Activated CD4-positive, alpha-beta T cell treated with anti-CD3 and anti-CD28 coated beads for 24 hours (primary cell): ENCODE measurements around the gene NXF1.
"Not testable (repeated sequence)": the region's sequence is repeated elsewhere in the genome, so short reads cannot be mapped to it uniquely, and the experiment has no call there.

Source experiments
- DNase-seq, 2 donors: peaks; one replicate each; pipeline ENCODE4 v3.0.0-alpha.2; 2020; ENCODE audit warnings: low read depth in 2 of 2

Gene NXF1

DNA sequence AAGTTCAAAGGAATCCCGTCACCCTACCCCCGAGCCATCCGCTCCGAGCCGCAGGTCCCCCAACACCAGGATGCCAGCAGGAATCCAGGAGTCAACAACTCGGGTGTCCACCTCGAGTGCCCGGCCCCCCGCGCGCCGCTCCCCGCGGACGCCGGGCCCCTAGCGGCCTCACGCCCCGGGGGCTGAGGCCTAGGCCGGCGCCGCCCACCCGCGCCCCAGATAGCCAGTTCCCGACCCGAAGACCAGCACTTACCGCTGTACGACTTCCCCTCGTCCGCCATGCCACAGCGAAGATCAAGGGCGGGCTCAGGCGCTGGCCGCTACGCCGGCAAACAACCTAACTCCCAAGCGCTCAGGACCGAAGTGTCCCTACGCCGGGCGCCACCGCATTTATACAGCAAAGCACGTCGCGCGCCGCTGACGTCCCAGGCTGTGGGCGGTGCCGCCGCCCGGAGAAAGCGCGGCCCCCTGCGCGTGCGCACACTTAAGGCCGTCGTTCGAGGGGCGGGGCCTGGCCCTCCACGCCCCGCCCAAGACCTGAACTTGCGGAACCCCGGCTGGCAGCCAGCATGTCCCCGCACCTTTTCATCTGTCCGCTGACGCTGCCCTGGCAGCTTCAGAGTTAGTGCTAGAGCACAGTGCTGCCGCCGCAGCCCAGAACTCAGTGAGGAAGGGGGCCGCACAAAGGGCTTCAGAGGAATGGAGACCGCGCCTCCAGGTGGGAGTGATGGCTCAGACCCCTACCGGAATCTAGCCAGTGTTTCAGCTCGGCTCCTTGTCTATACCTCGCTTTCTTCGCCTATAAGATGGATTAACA is at the start of gene NXF1:
TSS of gene NXF1 (minus strand) at position 365 of the 817 bp plus-strand sequence. CDS start at position 281, 84 bp downstream.
- peak; percentile 92 to 93 for DNase-seq

DNA sequence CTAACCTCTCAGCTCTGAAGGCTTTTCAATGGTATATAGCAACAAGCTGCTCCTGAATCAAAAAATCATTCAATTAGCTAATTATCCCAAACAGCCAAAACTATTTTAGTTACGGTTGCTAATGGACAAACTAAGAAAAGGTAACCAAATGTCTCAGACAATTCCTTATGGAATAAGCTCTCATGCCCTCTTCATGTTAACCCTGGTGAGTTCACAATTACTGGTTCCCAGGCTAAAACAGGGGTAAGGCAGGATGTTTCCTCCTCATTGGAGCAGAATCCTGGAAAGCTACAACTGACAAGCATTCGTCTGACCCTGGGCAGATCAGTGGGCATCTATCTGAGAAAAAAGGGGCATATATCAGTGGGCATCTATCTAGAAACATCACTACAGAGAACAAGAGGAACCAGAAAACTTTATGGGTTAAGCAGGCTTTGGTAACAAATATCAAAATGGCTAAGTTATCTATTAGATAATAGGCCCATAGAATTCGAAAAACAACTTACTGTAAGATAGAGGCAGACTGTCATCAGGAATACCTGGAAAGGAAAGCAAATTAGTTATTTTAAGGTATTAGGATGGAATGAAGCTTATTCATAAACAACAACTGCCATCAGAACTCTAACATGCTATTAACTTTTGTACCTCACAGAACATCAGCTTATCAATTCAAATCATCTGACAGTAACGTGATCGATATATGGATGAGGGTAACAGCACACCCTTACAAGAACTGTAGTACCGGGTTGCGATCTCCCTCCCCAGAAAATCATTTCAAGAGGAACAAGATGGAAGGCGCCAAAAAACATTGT is 49.0 kb upstream of the NXF1 start:
- DNase-seq = no peak

DNA sequence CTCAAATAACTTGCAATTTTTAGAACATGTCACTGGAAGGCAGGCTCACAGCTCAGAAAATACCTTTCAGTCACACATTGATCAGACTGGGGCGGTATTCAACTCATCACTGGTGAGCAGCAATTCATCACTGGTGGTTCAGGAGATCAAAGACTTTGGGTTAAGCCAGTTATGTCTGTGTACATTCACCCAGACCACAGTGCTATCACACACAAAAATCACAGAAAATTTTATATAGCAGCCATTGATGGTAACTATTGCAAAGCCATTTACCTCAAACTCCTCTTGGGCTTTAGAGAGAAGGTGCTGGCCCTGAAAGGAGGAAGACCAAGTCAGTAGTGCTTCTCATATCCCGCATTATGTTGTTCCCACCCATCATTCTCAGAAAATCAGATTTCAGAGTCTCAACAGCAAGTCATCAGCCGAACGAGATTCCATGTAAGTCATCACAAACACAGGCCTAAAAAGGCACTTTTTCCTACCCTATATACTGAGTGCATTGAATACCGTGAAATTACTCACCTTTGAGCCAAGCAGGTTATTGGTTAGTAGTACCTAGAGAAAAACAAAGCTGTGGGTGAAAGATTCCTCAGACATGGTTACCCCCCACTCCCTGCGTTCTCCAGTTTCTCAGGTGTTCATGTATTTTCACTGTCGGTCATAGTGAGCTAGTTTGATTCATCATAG is 48.2 kb upstream of the NXF1 start:
- DNase-seq = no peak

DNA sequence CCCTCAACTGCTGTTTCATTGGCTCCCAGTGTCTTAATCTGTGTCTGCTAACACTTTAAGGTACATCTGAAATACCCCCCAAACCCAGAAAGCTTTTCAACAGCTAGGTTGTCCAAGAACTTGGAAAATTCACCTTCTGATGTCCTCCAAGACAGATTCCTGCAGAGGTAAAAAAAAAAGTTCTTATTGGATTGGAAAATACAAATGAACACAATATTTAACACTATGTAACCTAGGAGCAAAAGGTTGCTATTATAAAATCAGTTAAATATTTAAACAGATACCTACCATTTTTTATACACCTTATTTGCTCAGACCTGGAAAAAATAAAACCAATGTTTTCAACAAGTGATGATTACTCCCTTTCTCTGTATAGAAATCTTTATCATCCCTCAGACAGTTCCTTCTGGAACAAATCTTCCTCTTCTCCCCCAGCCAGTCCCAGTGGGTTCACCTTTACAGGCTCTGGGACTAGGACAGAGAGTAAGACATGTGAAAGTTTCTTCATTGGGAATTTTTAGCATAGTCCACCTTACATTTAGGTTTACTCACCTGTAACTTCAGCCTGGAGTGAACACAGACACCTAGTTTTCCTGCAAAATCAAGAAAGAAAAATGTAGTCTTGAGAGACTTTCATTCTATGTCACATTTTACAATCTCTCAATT is 47.4 kb upstream of the NXF1 start:
- DNase-seq = no peak

GRCh38 chr11:62851807-62852522 is 46.7 kb upstream of the NXF1 start:
- no peak for DNase-seq

GRCh38 chr11:62850911-62851806 is 45.9 kb upstream of the NXF1 start:
- peak in 1 of 2 donors; percentile 43 for DNase-seq

- DNase-seq = no peak
These were observed 42.6 kb upstream of the NXF1 start for GRCh38 chr11:62847767-62848314.

DNA sequence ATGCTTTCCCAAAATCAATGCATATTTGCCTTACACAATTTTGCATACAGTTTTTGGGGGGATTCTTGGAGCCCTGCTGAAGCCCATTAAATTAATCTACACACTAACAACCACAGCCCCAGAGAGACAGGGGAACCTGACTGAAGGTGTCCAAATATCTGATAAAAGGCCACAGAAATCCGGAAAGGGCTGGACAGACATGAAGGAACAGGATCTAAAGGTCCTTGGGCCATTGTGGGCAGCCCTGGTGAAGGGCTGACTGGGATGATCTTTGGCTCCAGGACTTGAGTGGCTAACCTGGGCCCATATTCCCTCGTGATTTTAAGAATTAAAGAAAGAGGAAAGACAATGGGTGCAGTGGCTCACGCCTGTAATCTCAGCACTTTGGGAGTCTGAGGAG is 40.9 kb upstream of the NXF1 start:
- DNase-seq = no peak

DNA sequence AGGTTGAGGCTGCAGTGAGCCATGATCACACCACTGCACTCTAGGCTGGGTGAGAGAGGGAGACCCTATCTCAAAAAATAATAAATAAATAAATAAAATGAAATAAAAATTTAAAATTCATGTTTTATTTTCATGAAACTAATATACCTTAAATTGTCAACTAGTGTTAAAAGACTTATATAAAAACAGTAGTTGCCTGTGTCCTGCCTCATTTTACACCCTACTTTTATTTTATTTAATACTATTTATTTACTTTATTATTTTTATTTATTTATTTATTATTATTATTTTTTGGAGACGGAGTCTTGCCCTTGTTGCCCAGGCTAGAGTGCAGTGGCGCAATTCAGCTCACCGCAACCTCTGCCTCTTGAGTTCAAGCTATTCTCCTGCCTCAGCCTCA is 38.9 kb upstream of the NXF1 start:
- DNase-seq = no peak

- DNase-seq = no peak
These were observed 38.2 kb upstream of the NXF1 start for GRCh38 chr11:62843466-62843865.

- DNase-seq = not testable (repeated sequence)
These were observed 37.7 kb upstream of the NXF1 start for GRCh38 chr11:62842891-62843290.

DNA sequence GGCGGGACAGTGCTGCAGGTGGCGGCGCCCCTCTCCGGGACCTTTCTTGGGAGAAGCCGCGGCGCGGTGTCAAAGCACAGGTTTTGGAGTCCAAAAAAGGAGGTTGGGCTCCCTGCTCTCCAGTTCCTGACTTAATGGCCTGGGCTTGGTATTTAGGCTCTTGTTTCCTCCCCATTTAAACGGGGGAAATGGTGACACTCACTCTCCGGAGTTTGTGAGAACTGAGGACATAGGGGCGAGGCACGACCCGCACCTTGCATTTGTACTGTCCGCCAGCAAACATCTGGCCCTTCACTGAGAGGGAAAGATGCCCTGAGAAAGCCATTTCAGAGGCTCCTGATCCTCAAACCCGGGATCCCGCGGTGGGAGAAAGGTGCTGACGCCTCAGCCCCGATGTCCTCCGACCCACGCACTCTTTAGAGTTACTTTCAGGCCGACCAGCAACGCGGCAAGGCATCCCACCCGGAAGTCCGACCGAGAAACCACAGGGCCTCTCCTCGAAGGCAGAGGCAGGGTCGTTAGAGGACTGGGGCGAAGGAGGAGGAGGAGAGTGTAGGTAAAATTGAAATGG is 37.0 kb upstream of the NXF1 start:
- no peak for DNase-seq

- peak; percentile 62 to 75 for DNase-seq
These were observed 36.3 kb upstream of the NXF1 start for GRCh38 chr11:62841361-62842170.

DNA sequence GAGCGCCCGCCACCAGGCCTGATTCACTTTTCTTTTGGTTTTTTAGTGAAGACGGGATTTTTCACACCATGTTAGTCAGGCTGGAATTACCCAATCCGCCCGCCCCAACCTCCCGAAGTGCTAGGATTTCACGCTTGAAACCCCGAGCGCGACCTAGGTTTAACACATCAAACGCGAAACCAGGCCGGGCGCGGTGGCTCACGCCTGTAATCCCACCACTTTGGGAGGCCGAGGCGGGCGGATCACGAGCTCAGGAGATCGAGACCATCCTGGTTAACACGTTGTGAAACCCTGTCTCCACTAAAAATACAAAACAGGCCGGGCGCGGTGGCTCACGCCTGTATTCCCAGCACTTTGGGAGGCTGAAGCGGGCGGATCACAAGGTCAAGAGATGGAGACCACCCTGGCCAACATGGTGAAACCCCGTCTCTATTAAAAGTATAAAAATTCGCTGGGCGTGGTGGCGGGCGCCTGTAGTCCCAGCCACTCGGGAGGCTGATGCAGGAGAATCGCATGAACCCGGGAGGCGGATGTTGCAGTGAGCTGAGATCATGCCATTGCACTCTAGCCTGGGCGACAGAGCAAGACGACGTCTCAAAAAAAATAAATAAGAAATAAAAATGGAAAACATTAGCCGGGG is 35.6 kb upstream of the NXF1 start:
- DNase-seq = peak; percentile 70 to 74

GRCh38 chr11:62839050-62839945 is 34.1 kb upstream of the NXF1 start, which contains the start of gene WDR74:
Gene WDR74 (minus strand): TSS chr11:62839590. CDS start chr11:62839570, 20 bp downstream.
- DNase-seq = peak; percentile 75 to 86

GRCh38 chr11:62835336-62835735 is 30.1 kb upstream of the NXF1 start:
- no peak for DNase-seq
